UCSD-AML1 (cell line): ENCODE data around the gene ASB12.

Experiments used
- DNase-seq: peaks from one replicate; lab custom pipeline; 2025; ENCODE audit not compliant: unreplicated experiment; lab: John Stamatoyannopoulos, UW

ASB12 gene

DNA sequence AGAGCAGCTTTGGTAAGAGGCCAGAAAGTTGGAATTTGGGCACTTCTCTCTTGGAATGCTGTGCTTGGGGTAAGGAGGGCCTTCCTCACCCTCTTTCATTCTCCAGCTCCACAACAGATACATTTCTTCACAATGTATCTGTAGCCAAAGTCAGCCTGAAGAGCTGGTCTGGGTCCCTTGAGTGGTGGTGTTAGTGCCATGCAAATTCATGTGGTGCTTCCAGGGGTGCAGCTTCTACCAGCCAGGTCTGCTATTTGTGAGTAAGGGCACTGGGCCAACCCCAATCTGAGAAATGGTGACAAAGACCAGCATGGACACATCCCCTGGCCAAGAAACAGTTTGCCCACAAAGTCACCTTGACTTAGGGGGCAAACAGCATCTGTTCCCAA, 42.7 kb downstream of the ASB12 start:
- DNase-seq, result no peak

DNA sequence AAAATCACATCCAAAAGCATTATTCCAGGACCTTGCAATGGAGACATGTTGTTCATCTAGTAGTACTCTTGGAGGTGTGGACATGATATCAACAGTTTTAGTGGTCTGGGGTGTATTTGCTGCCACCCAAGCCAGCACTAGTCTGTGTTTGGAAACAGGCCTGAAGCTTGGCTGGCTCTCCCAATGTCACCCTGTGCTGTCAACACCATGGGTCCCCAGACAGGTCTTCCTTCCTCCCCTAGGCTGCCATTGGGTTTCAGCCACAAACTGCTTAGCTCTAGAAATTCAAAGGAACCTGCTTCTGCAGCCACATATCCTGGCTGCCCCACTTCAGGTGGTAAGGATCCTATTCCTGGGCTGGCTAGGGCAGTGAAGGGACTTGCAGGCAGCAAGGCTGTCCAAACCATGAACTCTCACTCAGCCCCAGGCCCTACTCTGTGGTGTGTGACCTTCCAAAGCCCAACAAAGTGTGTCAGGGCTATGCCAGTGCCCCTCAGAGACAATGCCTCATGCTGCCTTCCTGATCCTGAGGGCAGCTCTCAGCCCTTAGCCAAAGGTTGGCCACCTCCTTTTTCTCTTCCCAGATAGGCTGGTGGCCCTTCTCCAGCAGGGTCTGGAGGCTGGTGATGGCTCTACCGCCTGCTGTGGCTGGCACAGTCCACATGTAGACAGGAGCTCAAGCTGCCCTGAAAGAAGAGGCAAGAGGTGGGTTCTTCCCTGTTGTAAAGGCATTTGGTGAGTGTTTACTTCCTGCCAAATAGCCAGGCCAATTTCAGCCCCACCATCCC, 43.2 kb downstream of the ASB12 start:
- no peak for DNase-seq

DNA sequence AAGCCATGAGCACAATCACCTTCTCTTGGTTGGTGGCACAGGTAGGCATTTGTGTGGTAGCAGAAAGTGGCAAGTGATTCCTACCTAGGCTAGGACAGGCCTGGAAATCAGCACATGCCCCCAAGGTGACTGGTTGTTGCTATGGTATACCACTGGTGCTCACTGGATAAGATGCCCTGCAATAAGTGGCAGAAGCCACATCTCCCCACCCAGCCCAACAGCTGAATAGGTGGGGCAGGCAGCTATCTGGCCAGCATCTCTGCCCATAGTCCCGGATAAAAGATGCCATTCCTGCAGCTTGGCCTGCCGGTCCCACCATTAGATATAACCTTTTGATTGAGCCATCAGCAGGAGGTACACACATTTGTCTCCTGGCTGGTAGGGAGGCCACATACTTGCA, 46.0 kb downstream of the ASB12 start:
- no peak for DNase-seq

DNA sequence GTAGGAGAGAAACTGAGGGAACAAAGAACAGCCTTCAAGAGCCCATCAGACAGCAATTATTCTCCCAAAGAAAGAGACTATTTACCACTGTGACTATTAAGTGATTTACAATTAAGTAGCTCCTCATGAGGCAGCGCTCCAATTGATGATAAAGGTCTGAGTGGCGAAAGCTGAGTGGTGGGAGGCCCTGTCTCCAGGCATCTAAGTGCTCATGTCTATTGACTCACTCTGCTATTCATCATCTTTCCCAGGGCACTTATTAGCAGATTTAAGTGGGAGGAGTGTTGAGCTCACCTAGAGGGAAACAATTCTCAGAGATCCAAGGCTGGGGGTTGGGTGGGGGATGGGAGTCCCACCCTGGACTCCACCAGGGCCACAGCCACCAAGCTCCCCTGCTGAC, 48.2 kb downstream of the ASB12 start:
- DNase-seq, result no peak

DNA sequence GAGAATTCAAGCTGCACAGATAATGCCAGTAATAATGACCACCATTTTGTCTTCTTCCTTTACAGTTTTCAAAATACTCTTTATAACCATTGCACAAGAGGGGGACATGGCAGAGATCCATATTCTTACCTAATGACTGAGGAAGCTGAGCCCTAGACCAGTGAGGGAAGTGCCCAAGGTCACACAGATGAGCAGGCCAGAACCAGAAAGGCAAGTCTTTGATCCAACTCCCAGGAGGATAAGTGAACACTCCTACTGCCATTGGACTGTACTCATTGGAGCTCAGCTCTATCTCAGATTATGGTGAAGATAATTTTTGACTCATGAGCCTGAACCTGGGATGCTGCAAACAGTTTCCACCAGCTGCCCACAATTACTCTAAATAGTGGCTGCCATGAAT, 53.5 kb downstream of the ASB12 start:
- no peak for DNase-seq
